ENCODE measurements around the gene LZTS2.
"Not testable (repeated sequence)": the region's sequence is repeated elsewhere in the genome, so short reads cannot be mapped to it uniquely, and the experiment has no call there.

Gene LZTS2

GRCh38 chr10:101034404-101034803 lies 34.8 kb downstream of the LZTS2 start:
- H3K4me1 Mint-ChIP-seq = peaks cover 21 to 30% of the 10 kb centered on the region in 2 donors
- not testable (repeated sequence) for ATAC-seq (replicated peaks); DNase-seq; H3K9me3 Mint-ChIP-seq; H3K4me3 Mint-ChIP-seq; H3K27ac Mint-ChIP-seq; H3K27me3 Mint-ChIP-seq
- H3K36me3 Mint-ChIP-seq = peaks cover 3 to 17% of the 10 kb centered on the region in 2 donors

- no peak for DNase-seq
- Mint-ChIP-seq H3K9me3 (no peaks in the 10 kb centered on the region), H3K27ac (no peak overlapping the region), H3K36me3 (peaks cover 3 to 17% of the 10 kb centered on the region in 2 donors), H3K4me3 (no peak overlapping the region), H3K27me3 (no peaks in the 10 kb centered on the region), H3K4me1 (peaks cover 19 to 27% of the 10 kb centered on the region in 2 donors)
- no peak for ATAC-seq (replicated peaks)
Observed at GRCh38 chr10:101035314-101035713, 35.7 kb downstream of the LZTS2 start.

- ATAC-seq (replicated peaks) (no peak), DNase-seq (no peak)
- no peaks in the 10 kb centered on the region for H3K9me3 Mint-ChIP-seq
- H3K4me1 Mint-ChIP-seq = peaks cover 17 to 22% of the 10 kb centered on the region in 2 donors
- H3K4me3 Mint-ChIP-seq = no peak overlapping the region
- H3K27ac Mint-ChIP-seq = no peak overlapping the region
- no peaks in the 10 kb centered on the region for H3K27me3 Mint-ChIP-seq
- H3K36me3 Mint-ChIP-seq = peaks cover 3 to 17% of the 10 kb centered on the region in 2 donors
Observed at GRCh38 chr10:101035916-101036702, 36.5 kb downstream of the LZTS2 start.

GRCh38 chr10:101036726-101037125 lies 37.1 kb downstream of the LZTS2 start:
- H3K9me3 Mint-ChIP-seq = no peaks in the 10 kb centered on the region
- peaks cover 3 to 17% of the 10 kb centered on the region in 2 donors for H3K36me3 Mint-ChIP-seq
- peaks cover 12 to 22% of the 10 kb centered on the region in 2 donors for H3K4me1 Mint-ChIP-seq
- no peak overlapping the region for H3K4me3 Mint-ChIP-seq
- ATAC-seq (replicated peaks) (no peak), DNase-seq (no peak)
- H3K27ac Mint-ChIP-seq = no peak overlapping the region
- no peaks in the 10 kb centered on the region for H3K27me3 Mint-ChIP-seq

GRCh38 chr10:101038484-101038883 lies 38.9 kb downstream of the LZTS2 start:
- Mint-ChIP-seq H3K4me1 (peaks cover 11 to 25% of the 10 kb centered on the region in 2 donors), H3K27me3 (no peaks in the 10 kb centered on the region), H3K27ac (no peak overlapping the region), H3K4me3 (no peak overlapping the region), H3K36me3 (peaks cover 3 to 17% of the 10 kb centered on the region in 2 donors), H3K9me3 (no peaks in the 10 kb centered on the region)
- ATAC-seq (replicated peaks) = no peak
- DNase-seq = no peak

- H3K36me3 Mint-ChIP-seq = peaks cover 3 to 17% of the 10 kb centered on the region in 2 donors
- H3K4me1 Mint-ChIP-seq = peaks cover 14 to 26% of the 10 kb centered on the region in 2 donors
- H3K27me3 Mint-ChIP-seq = no peaks in the 10 kb centered on the region
- H3K4me3 Mint-ChIP-seq = no peak overlapping the region
- H3K27ac Mint-ChIP-seq = no peak overlapping the region
- no peaks in the 10 kb centered on the region for H3K9me3 Mint-ChIP-seq
- DNase-seq = no peak
- ATAC-seq (replicated peaks) = no peak
Observed at GRCh38 chr10:101040061-101040460, 40.5 kb downstream of the LZTS2 start.

- Mint-ChIP-seq H3K4me3 (no peak overlapping the region), H3K4me1 (peaks cover 14 to 26% of the 10 kb centered on the region in 2 donors), H3K27me3 (no peaks in the 10 kb centered on the region), H3K9me3 (no peaks in the 10 kb centered on the region), H3K36me3 (peaks cover 3 to 17% of the 10 kb centered on the region in 2 donors), H3K27ac (peak overlapping the region; percentile 43)
- no peak for DNase-seq
- ATAC-seq (replicated peaks) = no peak
Observed at GRCh38 chr10:101040851-101041250, 41.2 kb downstream of the LZTS2 start.

GRCh38 chr10:101041252-101041761 lies 41.7 kb downstream of the LZTS2 start:
- no peaks in the 10 kb centered on the region for H3K9me3 Mint-ChIP-seq
- H3K4me1 Mint-ChIP-seq = peaks cover 14 to 26% of the 10 kb centered on the region in 2 donors
- ATAC-seq (replicated peaks) (peak; percentile 80 to 81), DNase-seq (peak; percentile 62)
- H3K36me3 Mint-ChIP-seq = peaks cover 3 to 14% of the 10 kb centered on the region in 2 donors
- H3K4me3 Mint-ChIP-seq = no peak overlapping the region
- H3K27me3 Mint-ChIP-seq = peaks cover 3 to 4% of the 10 kb centered on the region in 2 donors
- H3K27ac Mint-ChIP-seq = peak overlapping the region; percentile 43

- Mint-ChIP-seq H3K4me1 (peaks cover 14 to 26% of the 10 kb centered on the region in 2 donors), H3K36me3 (peaks cover 3 to 10% of the 10 kb centered on the region in 2 donors), H3K4me3 (peak overlapping the region; percentile 94 to 98), H3K27me3 (peaks cover 11 to 12% of the 10 kb centered on the region in 2 donors), H3K9me3 (no peaks in the 10 kb centered on the region), H3K27ac (peak overlapping the region; percentile 96)
- DNase-seq (no peak), ATAC-seq (replicated peaks) (no peak)
Observed at GRCh38 chr10:101042118-101042517, 42.5 kb downstream of the LZTS2 start.

GRCh38 chr10:101042667-101043362 lies 43.2 kb downstream of the LZTS2 start:
- DNase-seq (peak; percentile 88), ATAC-seq (replicated peaks) (peak; percentile 97)
- Mint-ChIP-seq H3K4me1 (peaks cover 14 to 26% of the 10 kb centered on the region in 2 donors), H3K27me3 (peaks cover 18 to 19% of the 10 kb centered on the region in 2 donors), H3K4me3 (peak overlapping the region; percentile 94 to 98), H3K36me3 (peaks cover 0 to 5% of the 10 kb centered on the region in 2 donors), H3K9me3 (no peaks in the 10 kb centered on the region), H3K27ac (peak overlapping the region; percentile 96)

- H3K4me1 Mint-ChIP-seq = peaks cover 16 to 29% of the 10 kb centered on the region in 2 donors
- peak overlapping the region; percentile 96 for H3K27ac Mint-ChIP-seq
- no peaks in the 10 kb centered on the region for H3K36me3 Mint-ChIP-seq
- no peaks in the 10 kb centered on the region for H3K9me3 Mint-ChIP-seq
- peak overlapping the region; percentile 94 to 98 for H3K4me3 Mint-ChIP-seq
- peaks cover 23 to 24% of the 10 kb centered on the region in 2 donors for H3K27me3 Mint-ChIP-seq
- DNase-seq = no peak
- ATAC-seq (replicated peaks) = no peak
Observed at GRCh38 chr10:101043363-101043707, 43.7 kb downstream of the LZTS2 start.

- H3K4me3 Mint-ChIP-seq = no peak overlapping the region
Observed at GRCh38 chr10:101044117-101044516, 44.5 kb downstream of the LZTS2 start.

GRCh38 chr10:101046332-101047238 lies 47.0 kb downstream of the LZTS2 start:
- H3K9me3 Mint-ChIP-seq = no peaks in the 10 kb centered on the region
- no peak overlapping the region for H3K4me3 Mint-ChIP-seq
- peaks cover 25 to 47% of the 10 kb centered on the region in 2 donors for H3K4me1 Mint-ChIP-seq
- H3K27me3 Mint-ChIP-seq = peaks cover 51 to 53% of the 10 kb centered on the region in 2 donors
- ATAC-seq (replicated peaks) = no peak
- H3K36me3 Mint-ChIP-seq = no peaks in the 10 kb centered on the region
- DNase-seq = no peak
- H3K27ac Mint-ChIP-seq = peak overlapping the region; percentile 70

More at GRCh38 chr10:101044117-101044516, 44.5 kb downstream of the LZTS2 start:
- DNase-seq (no peak), ATAC-seq (replicated peaks) (no peak)
- no peaks in the 10 kb centered on the region for H3K9me3 Mint-ChIP-seq
- peaks cover 19 to 37% of the 10 kb centered on the region in 2 donors for H3K4me1 Mint-ChIP-seq
- H3K27ac Mint-ChIP-seq = no peak overlapping the region
- no peaks in the 10 kb centered on the region for H3K36me3 Mint-ChIP-seq
- H3K27me3 Mint-ChIP-seq = peaks cover 31 to 32% of the 10 kb centered on the region in 2 donors

- Mint-ChIP-seq H3K27me3 (peaks cover 51 to 53% of the 10 kb centered on the region in 2 donors), H3K36me3 (no peaks in the 10 kb centered on the region), H3K4me3 (no peak overlapping the region), H3K27ac (no peak overlapping the region), H3K9me3 (no peaks in the 10 kb centered on the region), H3K4me1 (peaks cover 22 to 43% of the 10 kb centered on the region in 2 donors)
- ATAC-seq (replicated peaks) (no peak), DNase-seq (no peak)
Observed at GRCh38 chr10:101047268-101047667, 47.7 kb downstream of the LZTS2 start.

Measured in stimulated activated naive B cell treated with anti-CD40 and anti-IgM and Interleukin-4, amounts not matched to agents 10 μg/mL and 1 μg/mL and 100 μg/mL, for 72 hours (primary cell).